ENCODE results near the gene ANXA11.
"Not testable (repeated sequence)": the region's sequence is repeated elsewhere in the genome, so short reads cannot be mapped to it uniquely, and the experiment has no call there.

DNA sequence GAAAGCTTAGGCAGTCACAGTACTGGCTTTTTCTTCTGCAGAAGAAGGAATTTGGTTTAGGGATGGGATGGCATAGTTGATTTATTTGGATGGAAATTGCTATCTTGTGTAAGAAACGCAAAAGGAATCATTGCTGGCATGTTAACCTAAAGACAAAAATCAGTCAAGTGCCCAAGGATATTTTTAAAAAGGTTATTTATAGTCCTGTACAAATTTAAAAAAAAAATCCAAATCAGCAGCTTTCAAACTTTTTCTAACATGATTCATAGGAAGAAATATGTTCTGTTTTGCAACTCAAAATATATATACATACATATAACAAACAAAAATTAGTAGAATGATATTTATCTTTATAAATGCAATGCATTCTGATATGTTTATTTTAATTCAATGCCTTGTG, 28.5 kb upstream of the ANXA11 start:
- TF ChIP-seq, protein P1, sequence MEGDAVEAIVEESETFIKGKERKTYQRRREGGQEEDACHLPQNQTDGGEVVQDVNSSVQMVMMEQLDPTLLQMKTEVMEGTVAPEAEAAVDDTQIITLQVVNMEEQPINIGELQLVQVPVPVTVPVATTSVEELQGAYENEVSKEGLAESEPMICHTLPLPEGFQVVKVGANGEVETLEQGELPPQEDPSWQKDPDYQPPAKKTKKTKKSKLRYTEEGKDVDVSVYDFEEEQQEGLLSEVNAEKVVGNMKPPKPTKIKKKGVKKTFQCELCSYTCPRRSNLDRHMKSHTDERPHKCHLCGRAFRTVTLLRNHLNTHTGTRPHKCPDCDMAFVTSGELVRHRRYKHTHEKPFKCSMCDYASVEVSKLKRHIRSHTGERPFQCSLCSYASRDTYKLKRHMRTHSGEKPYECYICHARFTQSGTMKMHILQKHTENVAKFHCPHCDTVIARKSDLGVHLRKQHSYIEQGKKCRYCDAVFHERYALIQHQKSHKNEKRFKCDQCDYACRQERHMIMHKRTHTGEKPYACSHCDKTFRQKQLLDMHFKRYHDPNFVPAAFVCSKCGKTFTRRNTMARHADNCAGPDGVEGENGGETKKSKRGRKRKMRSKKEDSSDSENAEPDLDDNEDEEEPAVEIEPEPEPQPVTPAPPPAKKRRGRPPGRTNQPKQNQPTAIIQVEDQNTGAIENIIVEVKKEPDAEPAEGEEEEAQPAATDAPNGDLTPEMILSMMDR (IDR thresholded peaks at IDR 0.05), result not testable (repeated sequence)
- not testable (repeated sequence) for TF ChIP-seq EZH2 (IDR thresholded peaks at IDR 0.05; ENCODE audit: borderline replicate concordance, insufficient read depth, low read depth, low read length, poor library complexity, severe bottlenecking)

Data from B cell (primary cell).